HG03342 (cell line): ENCODE data around the gene SOX5.
"Not testable (repeated sequence)": the region's sequence is repeated elsewhere in the genome, so short reads cannot be mapped to it uniquely, and the experiment has no call there.

ENCODE experiments used
- ATAC-seq: cut with Tn5 transposase; IDR thresholded peaks from one replicate; pipeline ENCODE4 v1.9.1; 2021; ENCODE audit warnings: mild to moderate bottlenecking, moderate library complexity; ENCODE audit not compliant: unreplicated experiment

Gene SOX5

DNA sequence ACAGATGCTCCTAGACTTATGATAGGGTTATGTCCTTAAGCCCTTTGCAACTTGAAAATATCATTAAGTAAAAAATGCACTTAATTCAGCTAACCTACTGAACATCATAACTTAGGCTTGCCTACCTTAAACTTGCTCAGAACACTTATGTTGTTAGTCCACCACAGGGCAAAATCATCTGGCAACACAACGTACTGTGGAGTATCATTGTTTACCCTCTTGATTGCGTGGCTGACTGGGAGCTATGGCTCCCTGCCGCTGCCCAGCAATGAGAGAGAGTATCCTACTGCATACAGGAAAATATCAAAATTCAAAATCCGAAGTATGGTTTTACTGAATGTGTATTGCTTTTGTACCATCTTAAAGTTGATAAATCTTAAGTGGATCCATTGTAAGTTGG is 105.5 kb downstream of the SOX5 start:
- ATAC-seq = no peak

DNA sequence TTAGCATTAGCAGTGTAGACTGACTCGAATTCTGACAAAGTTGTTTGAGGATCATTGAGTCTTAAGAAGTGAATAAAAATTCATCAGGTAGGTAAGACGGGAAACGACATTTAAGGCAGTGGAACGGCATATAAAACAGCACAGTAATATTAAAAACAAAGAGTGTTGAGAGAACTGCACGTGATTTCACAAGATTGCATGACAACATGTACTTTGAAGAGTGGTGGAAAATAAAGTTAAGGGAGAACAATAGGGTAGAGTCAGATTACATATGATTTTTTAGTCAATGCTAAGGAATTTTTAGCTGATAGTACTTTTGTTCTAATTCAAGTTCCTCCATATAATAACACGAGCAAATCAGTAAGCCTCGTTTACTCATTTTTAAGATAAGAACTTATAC is 115.4 kb downstream of the SOX5 start:
- ATAC-seq = no peak

- ATAC-seq = no peak
These were observed 117.7 kb downstream of the SOX5 start for GRCh38 chr12:23831739-23832138.

GRCh38 chr12:23830210-23830609 is 119.3 kb downstream of the SOX5 start:
- ATAC-seq = no peak

- no peak for ATAC-seq
These were observed 122.1 kb downstream of the SOX5 start for GRCh38 chr12:23827353-23827752.

DNA sequence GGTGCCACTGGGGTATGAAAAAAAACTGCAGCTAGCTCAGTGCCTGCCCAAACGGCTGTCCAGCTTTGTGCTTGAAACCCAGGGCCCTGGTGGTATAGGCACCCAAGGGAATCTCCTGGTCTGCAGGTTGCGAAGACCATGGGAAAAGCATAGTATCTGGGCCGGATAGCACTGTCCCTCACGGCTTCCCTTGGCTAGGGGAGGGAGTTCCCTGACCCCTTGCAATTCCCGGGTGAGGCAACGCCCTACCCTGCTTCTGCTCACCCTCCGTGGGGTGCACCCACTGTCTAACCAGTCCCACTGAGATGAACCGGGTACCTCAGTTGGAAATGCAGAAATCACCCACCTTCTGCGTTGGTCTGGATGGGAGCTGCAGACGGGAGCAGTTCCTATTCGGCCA is 124.3 kb downstream of the SOX5 start:
- ATAC-seq = not testable (repeated sequence)

DNA sequence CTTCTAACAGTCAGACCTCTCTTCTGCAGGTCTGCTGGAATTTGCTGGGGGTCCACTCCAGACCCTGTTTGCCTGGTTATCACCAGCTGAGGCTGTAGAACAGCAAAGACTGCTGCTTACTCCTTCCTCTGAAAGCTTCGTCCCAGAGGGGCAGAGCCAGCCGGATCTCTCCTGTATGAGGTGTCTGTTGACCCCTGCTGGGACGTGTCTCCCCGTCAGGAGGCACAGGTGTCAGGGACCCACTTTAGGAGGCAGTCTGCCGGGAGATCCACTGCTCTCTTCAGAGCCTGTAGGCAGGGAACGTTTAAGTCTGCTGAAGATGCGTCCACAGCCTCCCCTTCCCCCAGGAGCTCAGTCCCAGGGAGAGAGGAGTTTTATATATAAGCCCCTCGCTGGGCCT is 125.1 kb downstream of the SOX5 start:
- ATAC-seq = no peak

GRCh38 chr12:23822883-23823282 is 126.6 kb downstream of the SOX5 start:
- not testable (repeated sequence) for ATAC-seq

DNA sequence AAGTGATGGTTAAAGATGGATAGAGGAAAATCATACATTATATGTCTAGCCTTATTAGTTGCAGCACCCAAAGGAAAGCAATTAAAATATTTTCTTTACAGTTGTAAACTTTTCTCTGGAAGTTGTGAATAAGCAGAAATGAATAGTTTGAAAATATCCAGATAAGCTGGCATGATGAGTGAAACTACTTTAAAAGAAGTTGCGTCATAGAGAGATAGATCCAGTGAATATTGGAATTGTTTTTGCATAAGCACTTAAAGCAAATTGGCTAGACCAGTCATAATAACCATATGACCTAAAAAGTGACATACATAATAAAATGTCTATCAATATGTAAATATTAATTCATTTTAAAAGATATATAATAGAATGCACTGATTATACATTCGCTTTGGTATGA is 132.1 kb downstream of the SOX5 start:
- ATAC-seq = no peak

GRCh38 chr12:23816394-23816851 is 133.0 kb downstream of the SOX5 start:
- no peak for ATAC-seq

- ATAC-seq = no peak
These were observed 133.7 kb downstream of the SOX5 start for GRCh38 chr12:23815810-23816209.

- ATAC-seq = no peak
These were observed 136.3 kb downstream of the SOX5 start for GRCh38 chr12:23813206-23813605.

DNA sequence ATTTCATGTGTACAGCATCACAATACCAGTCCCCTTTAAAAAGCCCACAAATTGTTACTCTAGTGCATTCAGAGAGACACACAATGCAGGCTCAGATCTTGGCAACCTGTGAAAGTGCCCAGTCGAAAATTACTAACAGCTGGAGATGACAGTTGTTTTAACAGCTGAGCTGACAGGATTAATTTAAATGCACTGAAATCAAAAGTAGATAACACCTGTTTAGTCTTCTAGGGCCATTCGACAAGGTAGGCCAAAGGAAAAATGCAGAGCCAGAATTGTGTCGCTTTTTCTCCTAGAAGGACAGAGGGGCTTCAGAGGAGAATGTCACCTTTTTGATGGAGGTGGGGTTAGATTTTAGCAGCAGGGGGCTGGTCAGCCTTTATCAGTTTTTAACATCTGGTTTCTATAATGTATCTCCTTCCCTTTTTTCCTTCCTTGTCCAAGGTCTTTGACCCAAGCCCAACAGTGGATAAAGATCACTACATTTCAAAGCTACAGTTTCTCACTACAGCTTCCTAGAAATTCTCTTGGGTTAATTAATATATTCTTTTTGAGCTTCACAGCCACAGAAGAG is 139.1 kb downstream of the SOX5 start:
- no peak for ATAC-seq

DNA sequence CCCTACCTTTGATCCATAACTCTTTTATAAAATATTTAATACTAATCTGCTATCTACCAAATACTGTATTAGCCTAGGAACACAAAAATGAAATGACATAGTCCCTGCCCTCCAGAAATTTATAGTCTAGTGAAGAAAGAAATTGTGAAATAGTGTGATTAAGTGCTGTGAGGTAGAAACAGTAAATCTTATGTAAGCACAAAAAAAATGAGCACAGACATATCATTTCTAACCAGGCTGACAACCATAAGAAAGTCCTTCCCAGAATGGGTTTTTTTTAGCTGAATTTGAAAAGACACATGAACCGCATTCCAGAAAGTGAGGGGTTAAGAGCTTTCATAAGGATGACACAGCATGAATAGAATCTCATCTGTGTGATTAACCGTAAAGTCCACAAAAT is 145.9 kb downstream of the SOX5 start:
- no peak for ATAC-seq

DNA sequence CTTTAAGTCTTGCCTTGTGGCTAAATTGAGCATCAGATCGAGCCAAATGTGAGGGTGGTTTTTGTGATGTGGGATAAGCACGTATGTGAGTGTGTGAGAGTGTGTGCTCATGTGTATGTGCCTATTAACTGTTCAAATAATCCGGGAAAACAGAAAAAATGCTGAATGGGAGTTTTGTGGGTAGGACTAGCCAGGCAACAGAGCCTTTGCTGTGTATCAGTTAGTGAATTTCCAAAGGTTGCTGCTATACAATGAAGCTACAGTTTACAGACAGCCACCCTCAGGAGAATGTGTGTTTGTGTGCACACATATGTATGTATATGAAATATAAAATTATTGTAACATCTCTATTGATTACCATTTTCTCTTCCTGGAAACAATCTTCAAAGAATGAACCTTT is 154.0 kb downstream of the SOX5 start:
- no peak for ATAC-seq

GRCh38 chr12:23781118-23781517 is 168.4 kb downstream of the SOX5 start:
- ATAC-seq = no peak

GRCh38 chr12:23775208-23775607 is 174.3 kb downstream of the SOX5 start:
- ATAC-seq = no peak

DNA sequence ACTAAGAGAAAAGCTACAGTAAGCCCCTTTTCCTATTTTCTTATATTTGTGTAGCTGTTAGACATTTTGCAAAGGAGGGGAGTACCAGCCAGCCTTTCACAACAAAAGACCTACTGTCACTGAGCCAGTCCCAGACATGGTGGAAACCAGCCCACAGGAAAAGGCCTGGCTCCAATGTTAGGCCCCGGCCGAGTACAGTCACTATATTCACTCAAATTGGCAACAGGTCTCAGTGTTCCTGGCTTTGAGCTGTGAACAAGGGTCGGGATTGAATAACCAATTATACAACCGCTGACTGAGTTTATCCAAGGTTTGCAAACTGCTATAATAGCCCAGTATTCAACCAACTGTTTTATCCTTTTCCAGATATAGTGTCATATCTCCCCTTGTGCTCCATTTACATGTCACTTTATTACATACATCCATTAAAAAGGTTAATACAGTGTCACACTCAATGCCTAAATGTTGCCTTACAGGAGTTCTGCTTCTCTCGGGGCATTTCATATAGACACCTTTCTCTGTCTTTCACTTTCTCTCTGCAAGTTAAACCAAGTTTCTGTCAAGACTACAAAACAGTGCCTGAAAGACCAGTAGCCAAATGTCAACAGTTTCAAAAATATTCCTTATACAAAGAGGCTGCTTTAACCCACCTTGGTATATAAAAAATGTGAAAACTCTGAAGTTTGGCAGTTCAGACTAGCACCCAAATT is 178.1 kb downstream of the SOX5 start:
- ATAC-seq = no peak

DNA sequence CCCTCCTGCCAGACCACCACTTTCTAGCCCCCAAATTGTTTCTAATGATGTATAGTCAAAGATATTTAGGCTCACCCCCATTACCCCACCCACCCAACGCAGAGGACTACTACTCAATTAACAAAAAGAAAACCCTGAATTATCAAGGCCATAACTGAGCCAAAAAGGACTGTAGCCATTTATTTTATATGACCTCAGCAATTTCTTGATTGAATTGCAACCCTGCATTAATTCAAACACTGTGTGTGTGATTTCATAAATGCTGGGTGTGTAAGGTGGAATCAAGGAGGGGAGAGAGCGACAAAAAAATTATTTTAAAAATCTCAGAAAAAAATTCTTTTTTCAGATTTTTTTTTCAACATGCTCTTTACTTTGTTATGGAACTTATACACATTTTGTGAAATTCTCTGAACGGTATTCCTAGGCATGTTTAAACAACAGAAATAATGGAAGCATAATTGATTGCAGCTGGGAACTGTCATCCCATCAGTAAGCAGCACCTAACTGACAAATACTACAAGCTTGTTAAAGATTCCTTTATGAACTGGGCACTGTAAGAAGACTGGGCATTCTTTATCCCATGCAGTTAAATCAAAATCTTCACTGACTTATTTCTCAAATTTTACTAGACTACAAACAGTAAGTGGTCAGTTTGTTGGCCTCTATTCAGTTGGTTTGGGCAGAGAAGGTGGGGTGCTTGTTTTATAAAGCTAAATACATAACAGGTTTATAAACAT is 179.1 kb downstream of the SOX5 start:
- no peak for ATAC-seq

DNA sequence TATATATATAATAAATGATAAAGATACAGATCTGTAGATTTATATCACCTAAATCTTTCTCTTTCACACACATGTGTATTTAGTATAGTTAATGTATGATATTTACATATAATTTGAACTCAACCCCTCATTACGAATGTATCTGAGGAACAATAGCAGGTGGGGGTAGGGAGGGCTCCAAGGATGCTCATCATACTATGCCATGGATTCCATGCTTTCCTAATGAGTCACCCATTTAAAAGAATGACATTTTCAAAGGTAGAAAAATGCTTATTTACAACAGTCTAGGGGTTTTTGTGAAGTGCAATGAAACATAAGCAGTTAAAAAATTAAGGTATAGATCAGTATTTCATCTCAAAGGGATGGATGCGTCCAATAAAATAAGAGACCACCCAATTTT is 181.6 kb downstream of the SOX5 start:
- ATAC-seq = no peak

GRCh38 chr12:23763724-23764123 is 185.7 kb downstream of the SOX5 start:
- ATAC-seq = no peak

DNA sequence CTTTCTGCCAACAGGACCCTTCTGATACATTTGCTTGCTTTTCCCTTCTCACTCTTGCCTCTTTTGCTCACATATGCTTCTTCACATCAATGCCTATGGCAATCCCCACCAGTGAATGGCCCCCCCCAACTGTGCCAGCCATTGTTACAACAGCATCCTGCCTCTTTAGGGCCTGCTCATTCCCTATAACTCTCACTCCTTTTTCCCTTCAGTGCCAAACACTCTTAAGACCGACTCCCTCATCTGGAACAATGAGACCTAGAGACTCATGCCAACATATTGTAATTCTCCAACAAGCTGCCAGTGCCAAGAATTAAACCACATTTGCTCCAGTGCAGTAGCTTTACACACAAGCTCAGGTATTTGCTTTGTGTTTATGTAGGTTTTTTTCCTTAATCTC is 189.0 kb downstream of the SOX5 start:
- ATAC-seq = no peak
